Endothelial cell of umbilical vein (primary cell): ENCODE results near the gene RGS12.

Experiments used
- CTCF ChIP-seq, 2 donors: IDR thresholded peaks; 1 replicate in 1 of 2; 2 replicates in 1 of 2; pipeline ENCODE4 v1.5.1; 2011; ENCODE audit warnings: low read length in 2 of 2, mild to moderate bottlenecking in 2 of 2, moderate library complexity in 2 of 2, control low read depth in 1 of 2, inconsistent platforms in 1 of 2, low read depth in 1 of 2; ENCODE audit not compliant: insufficient read depth in 1 of 2; ENCODE audit errors: extremely low read depth in 1 of 2
- EZH2 ChIP-seq: IDR thresholded peaks from 2 replicates; pipeline ENCODE4 v1.6.1; 2012; ENCODE audit warnings: borderline replicate concordance, low read depth, mild to moderate bottlenecking, moderate library complexity, low read length, inconsistent platforms; ENCODE audit not compliant: severe bottlenecking
- JUN ChIP-seq: IDR thresholded peaks from 2 replicates; pipeline ENCODE4 v1.6.1; 2011; ENCODE audit warnings: borderline replicate concordance, low read depth; ENCODE audit not compliant: insufficient read length, insufficient read depth
- MAX ChIP-seq: IDR thresholded peaks from 2 replicates; pipeline ENCODE4 v1.6.1; 2011; ENCODE audit not compliant: insufficient read depth, insufficient read length
- POLR2A ChIP-seq: IDR thresholded peaks from 2 replicates; pipeline ENCODE4 v1.6.1; 2012; ENCODE audit warnings: low read depth, mild to moderate bottlenecking, control low read depth, low read length

- TF ChIP-seq EZH2 (no peak), CTCF (IDR thresholded peaks at IDR 0.05; ENCODE audit: extremely low read depth in 1 of 2, insufficient read depth in 1 of 2, low read depth in 1 of 2, low read length in 2 of 2) (no peak), POLR2A (no peak), JUN (no peak), MAX (no peak)
Measured at GRCh38 chr4:3262208-3263052, 30.4 kb upstream of the RGS12 start.
